8988T (cell line): ENCODE data around the gene HSF2BP.
A peak's percentile ranks its signal among the peaks of the same experiment; 100 is the strongest.

Experiments
- DNase-seq: peaks from one replicate; pipeline ENCODE4 v3.0.0; 2011

HSF2BP gene

GRCh38 chr21:43648171-43648570, 11.1 kb downstream of the HSF2BP start:
- no peak for DNase-seq

GRCh38 chr21:43646550-43647260, 12.6 kb downstream of the HSF2BP start:
- peak; percentile 53 for DNase-seq

GRCh38 chr21:43645976-43646375, 13.3 kb downstream of the HSF2BP start:
- DNase-seq, result no peak

GRCh38 chr21:43645136-43645891, 14.0 kb downstream of the HSF2BP start:
- DNase-seq, result no peak

GRCh38 chr21:43644609-43645008, 14.7 kb downstream of the HSF2BP start:
- DNase-seq, result no peak

- no peak for DNase-seq
Observed at GRCh38 chr21:43644071-43644470, 15.2 kb downstream of the HSF2BP start.

- DNase-seq, result no peak
Observed at GRCh38 chr21:43643193-43643592, 16.1 kb downstream of the HSF2BP start.

- no peak for DNase-seq
Observed at GRCh38 chr21:43640400-43640799, 18.9 kb downstream of the HSF2BP start.

- no peak for DNase-seq
Observed at GRCh38 chr21:43639470-43640353, 19.6 kb downstream of the HSF2BP start.

- no peak for DNase-seq
Observed at GRCh38 chr21:43637530-43638158, 21.6 kb downstream of the HSF2BP start.

GRCh38 chr21:43635436-43635835, 23.9 kb downstream of the HSF2BP start:
- DNase-seq, result no peak

- no peak for DNase-seq
Observed at GRCh38 chr21:43634618-43635017, 24.7 kb downstream of the HSF2BP start.

- no peak for DNase-seq
Observed at GRCh38 chr21:43632373-43632905, 26.8 kb downstream of the HSF2BP start.

GRCh38 chr21:43631411-43632107, 27.7 kb downstream of the HSF2BP start:
- DNase-seq, result no peak

GRCh38 chr21:43627527-43627926, 31.8 kb downstream of the HSF2BP start:
- DNase-seq, result no peak

GRCh38 chr21:43626390-43626789, 32.9 kb downstream of the HSF2BP start:
- DNase-seq, result no peak

- no peak for DNase-seq
Observed at GRCh38 chr21:43624339-43624738, 34.9 kb downstream of the HSF2BP start.

GRCh38 chr21:43623588-43623987, 35.7 kb downstream of the HSF2BP start:
- DNase-seq, result no peak

GRCh38 chr21:43622796-43623195, 36.5 kb downstream of the HSF2BP start:
- DNase-seq, result no peak

- DNase-seq, result no peak
Observed at GRCh38 chr21:43619856-43620255, 39.4 kb downstream of the HSF2BP start.

GRCh38 chr21:43619344-43619743, 39.9 kb downstream of the HSF2BP start:
- DNase-seq, result no peak

GRCh38 chr21:43618940-43619339, 40.3 kb downstream of the HSF2BP start:
- no peak for DNase-seq
